Osteocyte (in vitro differentiated cells): Measurements from ENCODE around the gene FOXL3. TPM values are rescaled to one million over a fixed set of nuclear protein-coding genes. Genes with fewer than 3 reads are reported as not detected.

Experiments
- DNase-seq: peaks from one replicate; pipeline ENCODE4 v3.0.0; 2021; ENCODE audit warnings: mixed read lengths; ENCODE audit not compliant: unreplicated experiment; ENCODE audit errors: extremely low spot score
- H3K27ac Mint-ChIP-seq: one replicate; pipeline ENCODE4 v1.8.0; 2021; ENCODE audit warnings: mild to moderate bottlenecking, mixed read lengths; ENCODE audit not compliant: unreplicated experiment
- H3K27me3 Mint-ChIP-seq: one replicate; pipeline ENCODE4 v1.8.0; 2021; ENCODE audit warnings: mixed read lengths; ENCODE audit not compliant: unreplicated experiment
- H3K36me3 Mint-ChIP-seq: one replicate; pipeline ENCODE4 v1.8.0; 2021; ENCODE audit warnings: mixed read lengths; ENCODE audit not compliant: unreplicated experiment
- H3K4me1 Mint-ChIP-seq: one replicate; pipeline ENCODE4 v1.8.0; 2021; ENCODE audit warnings: mixed read lengths; ENCODE audit not compliant: unreplicated experiment
- H3K4me3 Mint-ChIP-seq: one replicate; pipeline ENCODE4 v1.8.0; 2021; ENCODE audit warnings: mild to moderate bottlenecking, moderate library complexity, mixed read lengths; ENCODE audit not compliant: unreplicated experiment
- H3K9me3 Mint-ChIP-seq: one replicate; pipeline ENCODE4 v1.8.0; 2021; ENCODE audit warnings: mixed read lengths; ENCODE audit not compliant: unreplicated experiment
- CTCF ChIP-seq: fragments of 200-600 bp; sonication (generic); IDR thresholded peaks from 2 replicates; pipeline ENCODE4 v1.5.0; 2021; ENCODE audit warnings: antibody characterized with exemption, mild to moderate bottlenecking, moderate library complexity
- total RNA-seq: library from RNA; stranded (reverse); gene quantifications from 2 replicates; pipeline ENCODE4 v1.2.1, GENCODE V29; 2021

Gene FOXL3
- total RNA-seq, 1 donor from 2014 or later: not detected

DNA sequence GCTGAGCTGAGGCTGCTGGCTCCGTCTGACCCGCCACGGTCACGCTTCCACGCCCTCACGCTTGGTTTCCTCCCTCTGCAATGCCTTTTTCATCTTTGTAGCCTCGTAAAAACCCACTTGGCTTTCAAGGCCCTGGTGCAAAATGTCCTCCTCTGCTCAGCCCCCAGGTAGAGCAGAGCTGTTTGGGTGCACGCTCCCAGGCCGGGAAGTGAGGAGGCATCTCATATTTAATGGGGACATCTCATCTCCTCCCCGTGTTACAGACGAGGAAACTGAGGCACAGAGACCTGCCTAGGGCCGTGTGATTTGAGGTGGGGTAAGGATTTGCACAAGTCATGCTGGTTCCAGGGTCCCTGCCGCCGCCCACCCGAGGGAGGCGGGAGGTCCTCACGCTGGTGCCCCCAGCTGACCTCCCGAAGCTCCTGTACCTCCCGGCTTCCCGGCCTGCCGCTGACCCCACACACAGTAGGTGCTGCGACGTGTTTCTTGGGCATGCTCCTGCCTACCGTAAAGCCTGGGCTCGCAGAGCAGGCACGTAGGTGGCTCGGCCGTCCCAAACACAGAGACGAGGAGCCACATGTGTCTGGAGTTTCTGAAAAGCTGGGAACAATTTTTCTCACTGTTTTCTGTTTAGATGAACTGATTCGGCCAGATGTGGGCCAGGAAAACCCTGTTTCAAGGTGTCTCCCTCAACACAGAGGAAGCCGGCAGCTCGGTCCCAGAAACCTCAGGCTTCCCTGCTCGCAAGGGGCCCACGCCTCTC is 11.5 kb downstream of the FOXL3 start:
- no peak overlapping the region for H3K27ac Mint-ChIP-seq
- no peaks in the 10 kb centered on the region for H3K9me3 Mint-ChIP-seq
- no peak overlapping the region for H3K4me3 Mint-ChIP-seq
- no peaks in the 10 kb centered on the region for H3K4me1 Mint-ChIP-seq
- no peaks in the 10 kb centered on the region for H3K27me3 Mint-ChIP-seq
- TF ChIP-seq CTCF: no peak
- no peak for DNase-seq
- H3K36me3 Mint-ChIP-seq: no peaks in the 10 kb centered on the region

GRCh38 chr7:302054-302992 is 12.4 kb downstream of the FOXL3 start:
- no peak for TF ChIP-seq CTCF
- Mint-ChIP-seq H3K27ac (no peak overlapping the region), H3K36me3 (no peaks in the 10 kb centered on the region), H3K9me3 (peaks cover 2% of the 10 kb centered on the region), H3K4me3 (no peak overlapping the region), H3K27me3 (no peaks in the 10 kb centered on the region), H3K4me1 (no peaks in the 10 kb centered on the region)
- no peak for DNase-seq

GRCh38 chr7:303425-303824 is 13.5 kb downstream of the FOXL3 start:
- Mint-ChIP-seq H3K27ac (no peak overlapping the region), H3K36me3 (no peaks in the 10 kb centered on the region), H3K9me3 (peaks cover 11% of the 10 kb centered on the region), H3K4me1 (no peaks in the 10 kb centered on the region), H3K4me3 (no peak overlapping the region), H3K27me3 (peaks cover 5% of the 10 kb centered on the region)
- DNase-seq: no peak
- no peak for TF ChIP-seq CTCF

DNA sequence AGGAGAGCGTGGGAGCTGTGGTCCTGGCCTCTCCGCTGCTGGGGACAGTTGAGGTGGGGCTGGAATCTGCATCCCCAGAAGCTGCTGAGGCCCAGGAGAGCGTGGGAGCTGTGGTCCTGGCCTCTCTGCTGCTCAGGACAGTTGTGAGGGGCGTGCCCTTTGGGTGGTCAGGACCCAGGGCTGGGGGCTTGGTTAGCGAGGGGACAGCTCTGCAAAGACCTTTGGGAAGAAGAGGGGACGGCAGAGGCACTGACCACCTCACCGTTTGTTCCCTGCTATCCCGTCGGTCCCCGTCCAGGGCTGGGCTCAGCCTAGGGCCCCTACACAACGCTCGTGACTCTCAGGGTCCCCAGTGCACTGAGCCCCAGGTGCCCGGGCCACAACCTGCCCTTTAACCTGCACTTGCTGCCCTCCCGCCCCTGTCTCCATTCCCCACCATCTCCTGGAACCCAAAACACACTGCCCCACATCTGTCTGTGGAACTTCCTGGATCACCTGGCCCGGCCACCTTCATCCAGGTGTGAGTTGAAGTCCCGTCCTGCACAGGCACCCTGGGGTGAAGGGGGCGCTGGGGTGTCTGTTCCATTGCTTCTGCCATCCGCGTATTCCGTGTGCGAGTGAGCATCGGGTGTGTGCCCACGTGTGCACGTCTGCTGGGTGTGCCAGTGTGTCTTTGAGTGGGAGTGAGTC is 14.1 kb downstream of the FOXL3 start:
- Mint-ChIP-seq H3K4me1 (no peaks in the 10 kb centered on the region), H3K4me3 (no peak overlapping the region), H3K36me3 (no peaks in the 10 kb centered on the region), H3K9me3 (peaks cover 11% of the 10 kb centered on the region), H3K27me3 (peaks cover 5% of the 10 kb centered on the region), H3K27ac (no peak overlapping the region)
- no peak for TF ChIP-seq CTCF
- DNase-seq: no peak
